Smooth muscle cell (in vitro differentiated cells): ENCODE results near the gene AP3S2. TPM values are rescaled to one million over a fixed set of nuclear protein-coding genes. Genes with fewer than 3 reads are reported as not detected.
A peak's percentile ranks its signal among the peaks of the same experiment; 100 is the strongest.

Source experiments
- DNase-seq: peaks from one replicate; lab custom pipeline; 2025; ENCODE audit not compliant: unreplicated experiment; lab: John Stamatoyannopoulos, UW
- H2AFZ ChIP-seq: fragments of 200-600 bp; sonication (generic); 2 replicates; pipeline ENCODE4 v1.6.0; 2016; ENCODE audit warnings: antibody characterized with exemption, low read depth, mild to moderate bottlenecking
- H3F3A ChIP-seq: fragments of 200-600 bp; sonication (generic); 2 replicates; pipeline ENCODE4 v1.6.0; 2017; ENCODE audit warnings: antibody characterized with exemption, low read depth
- H3K27ac ChIP-seq: fragments of 200-600 bp; sonication (generic); 2 replicates; pipeline ENCODE4 v1.5.1; 2016; ENCODE audit warnings: low read depth, mild to moderate bottlenecking
- H3K27me3 ChIP-seq: fragments of 200-600 bp; sonication (generic); 2 replicates; pipeline ENCODE4 v1.6.1; 2016; ENCODE audit warnings: low read depth, mild to moderate bottlenecking
- H3K36me3 ChIP-seq: fragments of 200-600 bp; sonication (generic); 2 replicates; pipeline ENCODE4 v1.5.1; 2016; ENCODE audit warnings: low read depth
- H3K4me1 ChIP-seq: fragments of 200-600 bp; sonication (generic); 2 replicates; pipeline ENCODE4 v1.5.1; 2016; ENCODE audit warnings: low read depth
- H3K4me2 ChIP-seq: fragments of 200-600 bp; sonication (generic); 2 replicates; pipeline ENCODE4 v1.6.0; 2016; ENCODE audit warnings: mild to moderate bottlenecking
- H3K4me3 ChIP-seq: fragments of 200-600 bp; sonication (generic); 2 replicates; pipeline ENCODE4 v1.5.1; 2016; ENCODE audit warnings: mild to moderate bottlenecking
- H3K79me2 ChIP-seq: fragments of 200-600 bp; sonication (generic); 2 replicates; pipeline ENCODE4 v1.6.0; 2016; ENCODE audit warnings: low read depth, mild to moderate bottlenecking
- H3K9ac ChIP-seq: fragments of 200-600 bp; sonication (generic); 2 replicates; pipeline ENCODE4 v1.6.0; 2016; ENCODE audit warnings: low read depth
- H3K9me3 ChIP-seq: fragments of 200-600 bp; sonication (generic); replicated peaks from 2 replicates; pipeline ENCODE4 v1.5.1; 2016; ENCODE audit warnings: low read depth
- H4K20me1 ChIP-seq: fragments of 200-600 bp; sonication (generic); 2 replicates; pipeline ENCODE4 v1.6.0; 2016; ENCODE audit warnings: low read depth
- CTCF ChIP-seq: fragments of 200-600 bp; sonication (generic); IDR thresholded peaks from 2 replicates; pipeline ENCODE4 v1.5.1; 2017; ENCODE audit warnings: borderline replicate concordance, mild to moderate bottlenecking, antibody characterized with exemption; ENCODE audit not compliant: insufficient read depth, poor library complexity, severe bottlenecking
- WGBS: methylation state at CpG from one replicate; pipeline ENCODE4 v1.1.7; 2016; ENCODE audit warnings: low lambda C conversion rate; 5-methylcytosine and 5-hydroxymethylcytosine counted together
- polyA plus RNA-seq: library from polyadenylated mRNA; unstranded; fragments of >200 nt; fragmentation: Nextera tagmentation; extraction: Ambion mirVana; gene quantifications from 2 replicates; pipeline ENCODE4 v1.2.1, GENCODE V29; 2016
- total RNA-seq: library from RNA; depleted of rRNA; stranded (reverse); fragments of >200 nt; gene quantifications from 2 replicates; pipeline ENCODE4 v1.2.3, GENCODE V29; 2014

The AP3S2 gene
- total and polyA plus RNA-seq, 2 experiments from 2014 or later, result 9.4 to 55.8 TPM

- no peak for TF ChIP-seq CTCF
- 87% methylated on average over 4 of the region's 4 CpGs for WGBS
- Histone ChIP-seq H3K4me1 (no peaks in the 10 kb centered on the region), H2AFZ (no peak overlapping the region), H3F3A (no peaks in the 10 kb centered on the region), H3K9ac (no peak overlapping the region), H3K9me3 (no peaks in the 10 kb centered on the region), H3K36me3 (peaks cover 5% of the 10 kb centered on the region), H3K4me2 (no peak overlapping the region), H3K4me3 (no peak overlapping the region), H3K27ac (no peak overlapping the region), H4K20me1 (peaks cover 6% of the 10 kb centered on the region), H3K27me3 (no peaks in the 10 kb centered on the region), H3K79me2 (no peaks in the 10 kb centered on the region)
- DNase-seq, result no peak
Measured at GRCh38 chr15:89876396-89877082, 17.3 kb downstream of the AP3S2 start.

- Histone ChIP-seq H3K27me3 (no peaks in the 10 kb centered on the region), H3K4me3 (no peak overlapping the region), H4K20me1 (peaks cover 2% of the 10 kb centered on the region), H3K9ac (no peak overlapping the region), H3F3A (no peaks in the 10 kb centered on the region), H3K79me2 (no peaks in the 10 kb centered on the region), H3K9me3 (no peaks in the 10 kb centered on the region), H3K27ac (no peak overlapping the region), H3K4me1 (no peaks in the 10 kb centered on the region), H3K4me2 (no peak overlapping the region), H3K36me3 (peaks cover 13% of the 10 kb centered on the region), H2AFZ (no peak overlapping the region)
- no peak for TF ChIP-seq CTCF
- WGBS, result 96% methylated on average over 6 of the region's 6 CpGs
- no peak for DNase-seq
Measured at GRCh38 chr15:89875741-89876140, 18.1 kb downstream of the AP3S2 start.

- no peak overlapping the region for H3K9ac ChIP-seq
- H3K27ac ChIP-seq, result no peak overlapping the region
- no peaks in the 10 kb centered on the region for H3F3A ChIP-seq
- WGBS, result 36% methylated on average over 10 of the region's 10 CpGs
- no peak overlapping the region for H2AFZ ChIP-seq
- TF ChIP-seq CTCF, result peak; percentile 97
- H3K27me3 ChIP-seq, result no peaks in the 10 kb centered on the region
- H4K20me1 ChIP-seq, result no peaks in the 10 kb centered on the region
- no peaks in the 10 kb centered on the region for H3K9me3 ChIP-seq
- H3K4me3 ChIP-seq, result no peak overlapping the region
- no peaks in the 10 kb centered on the region for H3K4me1 ChIP-seq
- no peak overlapping the region for H3K4me2 ChIP-seq
- H3K79me2 ChIP-seq, result no peaks in the 10 kb centered on the region
- H3K36me3 ChIP-seq, result peaks cover 14% of the 10 kb centered on the region
- DNase-seq, result peak; percentile 34
Measured at GRCh38 chr15:89874926-89875564, 18.7 kb downstream of the AP3S2 start.
